BE2C (cell line): ENCODE data around the gene INAVA.

Source experiments
- DNase-seq: peaks from one replicate; pipeline ENCODE4 v3.0.0-alpha.2; 2020
- H3K27me3 ChIP-seq: fragments of 250-450 bp; sonication (Bioruptor Pico); 2 replicates; pipeline ENCODE4 v1.5.1; 2020; ENCODE audit warnings: mild to moderate bottlenecking
- H3K36me3 ChIP-seq: fragments of 250-450 bp; sonication (Bioruptor Pico); 2 replicates; pipeline ENCODE4 v1.5.1; 2020; ENCODE audit warnings: mild to moderate bottlenecking
- H3K4me1 ChIP-seq: fragments of 250-450 bp; sonication (Bioruptor Pico); 2 replicates; pipeline ENCODE4 v1.5.1; 2020
- H3K4me3 ChIP-seq: 2 replicates; pipeline ENCODE4 v1.5.1; 2011; ENCODE audit warnings: low read depth, low read length
- H3K9me3 ChIP-seq: fragments of 250-450 bp; sonication (Bioruptor Pico); 2 replicates; pipeline ENCODE4 v1.5.1; 2020
- TF ChIP-seq, protein P1 (sequence below): IDR thresholded peaks from 2 replicates; pipeline ENCODE4 v1.5.1; 2012; ENCODE audit warnings: mild to moderate bottlenecking, low read depth, low read length

INAVA gene

DNA sequence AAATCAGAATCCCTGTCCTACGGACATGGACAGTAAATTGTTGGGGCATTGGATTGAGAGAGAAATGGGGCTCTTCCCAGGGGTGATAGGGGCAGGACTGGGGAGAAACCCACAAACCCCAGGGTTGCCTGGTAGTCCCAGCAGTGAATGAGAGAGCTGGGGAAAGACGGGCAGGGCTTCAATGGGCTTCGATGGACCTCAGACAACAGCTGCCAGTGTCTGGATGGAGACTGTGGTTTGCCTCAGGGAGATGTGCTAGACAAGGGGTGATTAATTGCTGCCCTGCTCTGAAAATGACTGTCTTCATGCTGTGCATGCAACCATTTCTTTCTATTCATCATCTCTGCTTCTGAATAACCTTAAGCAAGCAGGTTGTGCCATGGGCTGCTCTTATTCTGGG lies 14.5 kb upstream of the INAVA start:
- Histone ChIP-seq H3K36me3 (no peaks in the 10 kb centered on the region), H3K4me3 (no peak overlapping the region), H3K27me3 (peaks cover 22% of the 10 kb centered on the region), H3K9me3 (no peaks in the 10 kb centered on the region), H3K4me1 (no peaks in the 10 kb centered on the region)
- TF ChIP-seq, protein P1, sequence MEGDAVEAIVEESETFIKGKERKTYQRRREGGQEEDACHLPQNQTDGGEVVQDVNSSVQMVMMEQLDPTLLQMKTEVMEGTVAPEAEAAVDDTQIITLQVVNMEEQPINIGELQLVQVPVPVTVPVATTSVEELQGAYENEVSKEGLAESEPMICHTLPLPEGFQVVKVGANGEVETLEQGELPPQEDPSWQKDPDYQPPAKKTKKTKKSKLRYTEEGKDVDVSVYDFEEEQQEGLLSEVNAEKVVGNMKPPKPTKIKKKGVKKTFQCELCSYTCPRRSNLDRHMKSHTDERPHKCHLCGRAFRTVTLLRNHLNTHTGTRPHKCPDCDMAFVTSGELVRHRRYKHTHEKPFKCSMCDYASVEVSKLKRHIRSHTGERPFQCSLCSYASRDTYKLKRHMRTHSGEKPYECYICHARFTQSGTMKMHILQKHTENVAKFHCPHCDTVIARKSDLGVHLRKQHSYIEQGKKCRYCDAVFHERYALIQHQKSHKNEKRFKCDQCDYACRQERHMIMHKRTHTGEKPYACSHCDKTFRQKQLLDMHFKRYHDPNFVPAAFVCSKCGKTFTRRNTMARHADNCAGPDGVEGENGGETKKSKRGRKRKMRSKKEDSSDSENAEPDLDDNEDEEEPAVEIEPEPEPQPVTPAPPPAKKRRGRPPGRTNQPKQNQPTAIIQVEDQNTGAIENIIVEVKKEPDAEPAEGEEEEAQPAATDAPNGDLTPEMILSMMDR = no peak
- no peak for DNase-seq

DNA sequence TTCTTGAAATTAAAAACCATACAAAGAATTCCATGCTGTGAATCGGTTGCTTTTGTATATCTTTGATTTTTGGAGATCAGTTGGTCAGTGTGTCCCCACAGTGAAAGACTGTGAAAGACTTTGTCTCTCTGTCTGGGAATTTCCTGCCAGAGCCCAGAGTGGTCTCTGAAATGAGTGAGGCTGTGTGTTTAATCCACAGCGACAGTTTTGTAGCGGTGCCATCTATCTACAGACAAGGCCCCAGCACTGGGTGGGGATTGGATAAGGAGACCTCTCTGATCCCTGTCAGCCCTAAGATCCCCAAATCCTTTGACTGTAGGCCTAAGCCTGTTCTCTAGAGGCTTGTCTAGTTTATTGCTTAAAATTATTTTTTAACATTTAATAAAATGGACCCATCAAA lies 11.6 kb upstream of the INAVA start:
- H3K36me3 ChIP-seq = no peaks in the 10 kb centered on the region
- DNase-seq = no peak
- TF ChIP-seq, protein P1 = no peak
- H3K4me1 ChIP-seq = no peaks in the 10 kb centered on the region
- H3K9me3 ChIP-seq = no peaks in the 10 kb centered on the region
- H3K4me3 ChIP-seq = no peak overlapping the region
- H3K27me3 ChIP-seq = peaks cover 9% of the 10 kb centered on the region

- no peaks in the 10 kb centered on the region for H3K36me3 ChIP-seq
- H3K4me3 ChIP-seq = no peak overlapping the region
- no peaks in the 10 kb centered on the region for H3K4me1 ChIP-seq
- H3K27me3 ChIP-seq = peaks cover 5% of the 10 kb centered on the region
- H3K9me3 ChIP-seq = no peaks in the 10 kb centered on the region
- no peak for DNase-seq
- TF ChIP-seq, protein P1 = no peak
Measured at GRCh38 chr1:200885623-200886402, 8.9 kb upstream of the INAVA start.

GRCh38 chr1:200886594-200886993 lies 8.1 kb upstream of the INAVA start:
- TF ChIP-seq, protein P1 = no peak
- Histone ChIP-seq H3K4me1 (no peaks in the 10 kb centered on the region), H3K27me3 (peaks cover 13% of the 10 kb centered on the region), H3K9me3 (no peaks in the 10 kb centered on the region), H3K4me3 (no peak overlapping the region), H3K36me3 (no peaks in the 10 kb centered on the region)
- DNase-seq = no peak

GRCh38 chr1:200887036-200887435 lies 7.7 kb upstream of the INAVA start:
- no peaks in the 10 kb centered on the region for H3K36me3 ChIP-seq
- TF ChIP-seq, protein P1 = no peak
- H3K4me1 ChIP-seq = no peaks in the 10 kb centered on the region
- H3K27me3 ChIP-seq = peaks cover 17% of the 10 kb centered on the region
- H3K9me3 ChIP-seq = no peaks in the 10 kb centered on the region
- no peak overlapping the region for H3K4me3 ChIP-seq
- DNase-seq = no peak

DNA sequence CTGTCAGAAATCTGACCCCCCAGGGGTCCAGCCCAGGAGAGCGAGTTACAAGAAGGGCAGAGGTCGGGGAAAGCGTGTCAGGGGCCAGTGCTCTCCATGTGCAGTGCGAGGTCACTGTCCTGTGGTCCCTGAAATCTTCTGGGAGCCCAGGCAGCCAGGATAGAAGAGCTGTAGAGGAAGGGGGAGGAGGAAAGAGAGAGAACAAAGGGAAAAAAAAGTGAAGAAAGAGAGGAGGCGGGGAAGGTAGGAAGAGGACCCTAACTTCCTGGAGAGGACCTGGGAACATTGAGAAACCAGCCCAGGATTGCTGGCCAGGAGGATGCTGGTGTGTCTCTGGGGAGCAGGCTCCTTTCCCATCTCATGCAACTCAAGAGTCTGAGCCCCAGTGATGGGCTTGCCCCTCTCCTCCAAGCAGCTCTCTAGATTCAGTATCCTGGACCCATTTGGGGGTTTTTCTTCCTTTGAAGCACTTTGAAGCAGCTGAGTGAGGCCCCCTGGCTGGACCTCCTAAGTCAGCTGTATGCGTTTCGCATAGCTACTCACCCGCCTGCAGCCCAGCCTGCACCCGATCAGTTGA lies 6.8 kb upstream of the INAVA start:
- no peaks in the 10 kb centered on the region for H3K36me3 ChIP-seq
- peaks cover 18% of the 10 kb centered on the region for H3K27me3 ChIP-seq
- no peaks in the 10 kb centered on the region for H3K9me3 ChIP-seq
- H3K4me1 ChIP-seq = no peaks in the 10 kb centered on the region
- TF ChIP-seq, protein P1 = no peak
- DNase-seq = no peak
- no peak overlapping the region for H3K4me3 ChIP-seq
